NCI-H1436 (cell line): ENCODE results near the gene VPS25.
"Not testable (repeated sequence)": the region's sequence is repeated elsewhere in the genome, so short reads cannot be mapped to it uniquely, and the experiment has no call there.

ENCODE experiments used
- DNase-seq: peaks from one replicate; lab custom pipeline; 2025; lab: John Stamatoyannopoulos, UW

VPS25 gene

DNA sequence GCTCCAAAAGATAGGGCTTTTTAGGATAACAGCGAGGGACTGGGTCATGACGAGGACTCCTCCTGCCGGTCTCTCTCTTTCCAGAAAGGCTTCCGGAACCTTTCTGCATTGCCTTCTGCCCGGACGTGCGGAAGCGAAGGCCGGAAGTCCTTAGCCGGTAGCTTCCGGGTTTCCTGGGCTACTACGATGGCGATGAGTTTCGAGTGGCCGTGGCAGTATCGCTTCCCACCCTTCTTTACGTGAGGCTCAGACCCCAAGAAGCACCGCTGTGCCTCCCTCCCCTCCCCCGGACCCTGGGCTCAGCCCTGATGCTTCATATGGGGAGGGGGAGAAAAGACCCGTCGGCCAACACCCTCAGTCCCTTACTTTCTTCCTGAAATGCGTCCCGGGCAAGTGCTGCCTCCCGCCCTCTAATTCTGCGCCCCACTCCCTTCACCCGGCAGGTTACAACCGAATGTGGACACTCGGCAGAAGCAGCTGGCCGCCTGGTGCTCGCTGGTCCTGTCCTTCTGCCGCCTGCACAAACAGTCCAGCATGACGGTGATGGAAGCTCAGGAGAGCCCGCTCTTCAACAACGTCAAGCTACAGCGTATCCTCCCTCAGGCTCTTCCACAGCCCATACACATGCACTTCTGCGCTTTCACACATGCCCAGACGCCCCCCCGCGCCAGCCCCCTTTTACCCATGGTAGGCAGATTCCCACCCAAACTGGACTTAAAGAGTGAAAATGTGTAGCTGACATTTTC, at the start of gene VPS25:
TSS of gene VPS25 (plus strand) at position 160 of the 746 bp plus-strand sequence. CDS start at position 187, 27 bp downstream.
- DNase-seq: peak; percentile 88

GRCh38 chr17:42723636-42724035, 49.6 kb upstream of the VPS25 start:
- no peak for DNase-seq

- no peak for DNase-seq
Observed at GRCh38 chr17:42725143-42725542, 48.1 kb upstream of the VPS25 start.

DNA sequence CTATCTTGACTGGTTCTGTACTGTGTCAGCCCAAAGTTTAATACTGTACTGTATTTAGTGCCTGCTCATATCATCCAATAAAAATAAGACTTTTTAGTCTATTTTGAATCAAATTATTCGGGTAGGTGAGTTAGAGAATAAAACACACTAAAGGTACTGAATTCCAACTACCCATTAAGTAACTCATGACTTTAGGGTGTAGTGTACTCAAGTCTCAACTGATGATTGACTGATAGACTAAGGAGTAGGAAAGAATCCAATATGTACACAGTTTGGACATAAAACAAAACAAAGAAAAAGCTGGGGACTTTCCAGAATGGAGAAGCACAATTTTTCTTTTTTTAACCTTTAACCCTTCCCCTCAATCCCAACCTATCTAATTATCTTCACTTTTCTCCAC, 32.5 kb upstream of the VPS25 start:
- DNase-seq: no peak

- not testable (repeated sequence) for DNase-seq
Observed at GRCh38 chr17:42742916-42743315, 30.3 kb upstream of the VPS25 start.

DNA sequence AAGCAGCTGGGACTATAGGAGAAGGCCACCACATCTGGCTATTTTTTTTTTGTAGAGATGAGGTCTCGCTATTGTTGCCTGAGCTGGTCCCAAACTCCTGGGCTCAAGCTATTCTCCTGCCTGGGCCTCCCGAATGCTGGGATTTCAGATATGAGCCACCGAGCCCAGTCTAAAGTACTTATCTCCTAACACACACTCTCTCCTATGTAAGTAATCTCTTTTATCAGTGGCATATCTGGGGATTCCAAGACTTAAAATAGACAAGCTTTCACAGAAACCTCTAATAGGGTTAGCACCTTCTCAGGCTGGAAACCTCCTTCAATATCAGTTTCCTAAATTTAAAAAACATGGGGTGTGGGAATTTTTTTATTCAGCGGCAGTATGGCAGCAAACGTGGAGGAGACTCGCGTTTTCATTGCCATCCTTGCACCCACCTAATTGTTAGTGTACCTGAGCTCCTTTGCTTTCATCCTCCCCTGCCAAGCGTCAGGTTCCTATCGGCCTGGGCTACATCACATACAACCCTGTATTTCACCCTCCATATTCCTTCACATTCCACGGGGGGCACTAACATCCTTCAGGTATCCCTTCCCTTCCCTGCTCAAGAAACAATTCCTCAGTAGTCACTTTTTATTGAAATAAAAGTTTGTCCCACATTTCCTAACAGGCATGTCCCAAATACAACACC, 29.5 kb upstream of the VPS25 start:
- DNase-seq: no peak

- peak; percentile 85 for DNase-seq
Observed at GRCh38 chr17:42744283-42744805, 28.9 kb upstream of the VPS25 start.

DNA sequence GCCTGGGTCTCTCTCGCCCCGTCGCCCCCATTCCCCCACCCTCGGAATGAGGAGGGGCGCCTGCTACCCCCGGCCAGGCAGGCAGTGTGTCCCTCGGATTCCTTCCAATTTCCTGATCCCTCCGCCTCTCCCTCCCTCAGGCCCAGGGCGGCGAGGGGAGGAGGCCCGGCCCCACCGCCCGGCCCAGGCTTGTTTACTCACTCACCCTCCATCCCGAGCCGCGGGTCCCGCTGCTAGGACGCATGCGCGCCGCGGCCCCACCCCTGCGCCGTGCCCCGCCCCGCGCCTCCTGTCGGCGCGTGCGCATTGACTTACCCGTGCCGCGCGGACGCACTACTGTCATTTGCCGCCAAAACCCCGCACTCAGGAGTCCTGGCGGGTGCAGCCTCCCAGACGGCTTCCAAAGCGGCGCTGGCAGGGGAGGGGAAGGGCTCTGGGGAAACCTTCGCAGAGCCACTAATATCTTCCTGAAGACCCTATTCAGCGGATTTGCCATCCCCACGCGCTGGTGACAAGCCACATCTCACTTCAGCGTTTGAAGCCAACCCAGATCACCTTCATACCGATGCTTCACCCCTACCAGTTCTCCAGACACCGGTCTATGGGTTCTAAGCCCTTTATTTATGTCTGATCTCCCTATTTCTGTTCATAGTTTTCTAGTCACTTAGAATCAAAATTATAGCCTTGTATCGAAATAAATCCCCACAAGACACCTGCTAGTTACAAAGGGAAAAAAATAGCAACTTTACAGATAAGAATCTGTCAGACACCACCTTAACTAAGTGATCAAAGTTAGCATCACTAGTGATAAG, 28.2 kb upstream of the VPS25 start, which contains the start of gene EZH1:
TSS of gene EZH1 (minus strand) at position 235 of the 812 bp plus-strand sequence. CDS start 16,099 bp downstream, outside the sequence.
- DNase-seq: peak; percentile 98

DNA sequence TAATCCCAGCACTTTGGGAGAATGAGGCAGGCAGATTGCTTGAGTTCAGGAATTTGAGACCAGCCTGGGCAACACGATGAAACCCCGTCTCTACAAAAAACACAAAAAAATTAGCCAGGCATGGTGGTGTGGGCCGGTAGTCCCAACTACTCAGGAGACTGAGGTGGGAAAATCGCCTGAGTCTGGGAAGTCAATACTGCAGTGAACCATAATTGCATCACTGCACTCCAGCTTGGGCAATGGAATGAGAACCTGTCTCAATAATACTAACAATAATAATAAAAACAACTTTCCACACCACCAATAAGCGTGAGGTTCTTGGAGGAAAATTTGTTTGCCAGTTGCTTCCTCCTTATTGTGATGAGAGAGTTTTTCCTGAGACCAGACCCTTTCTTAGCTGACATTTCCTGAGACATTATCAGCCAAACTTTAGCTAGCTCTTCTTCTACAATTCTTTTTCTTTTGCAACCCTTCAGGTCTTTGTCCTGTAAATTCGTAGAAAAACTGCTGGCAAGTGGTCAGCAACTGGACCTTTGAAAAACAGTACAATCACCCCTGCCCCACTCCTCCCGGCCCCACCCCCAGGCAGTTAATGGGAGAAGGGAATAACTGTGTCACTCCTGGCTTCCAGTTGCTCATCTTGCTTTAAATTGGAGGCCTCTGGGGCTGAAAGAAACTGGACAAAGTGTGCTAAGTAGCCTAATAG, 24.9 kb upstream of the VPS25 start:
- no peak for DNase-seq

DNA sequence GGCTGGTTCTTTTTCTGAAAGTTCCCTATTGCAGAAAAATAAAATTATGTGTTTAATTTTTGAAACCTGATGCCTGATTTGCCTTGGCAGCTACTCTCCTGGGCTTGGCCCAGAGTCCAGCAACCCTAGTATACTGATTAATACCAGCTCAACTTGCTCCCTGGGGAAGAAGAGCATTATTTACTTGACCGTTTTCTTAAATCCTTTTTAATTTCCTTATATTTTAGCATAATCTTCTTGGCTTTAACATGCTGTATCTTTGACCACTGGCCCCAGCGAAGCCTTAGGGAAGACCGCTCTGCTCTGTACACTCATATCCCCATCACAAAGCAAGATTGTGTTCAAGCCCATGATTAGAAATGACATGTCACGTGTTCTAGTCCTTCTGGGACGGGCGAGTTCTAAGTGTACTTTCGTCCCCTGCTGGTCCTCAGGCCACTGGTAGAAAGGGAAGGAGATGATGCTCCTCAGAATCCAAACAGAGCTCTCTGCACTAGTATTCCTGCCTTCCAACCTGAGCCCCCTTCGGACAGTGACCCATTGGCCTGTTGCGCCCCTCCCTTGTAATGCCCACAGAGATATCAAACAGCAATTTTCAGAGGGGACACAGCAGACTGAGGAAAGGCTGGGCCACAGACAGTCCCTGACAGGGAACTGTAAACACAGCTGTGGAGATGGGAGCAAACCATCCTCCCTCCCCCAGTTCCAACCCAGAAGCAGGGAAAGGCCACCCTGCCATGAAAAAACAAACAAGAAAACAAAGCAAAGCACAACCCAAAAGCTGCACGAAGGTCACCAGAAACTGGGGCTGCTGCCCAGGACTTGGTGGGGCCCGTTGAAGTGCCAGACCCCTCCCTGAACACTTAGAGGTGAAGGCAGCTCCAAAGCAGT, 24.1 kb upstream of the VPS25 start:
- no peak for DNase-seq

- no peak for DNase-seq
Observed at GRCh38 chr17:42750739-42751344, 22.4 kb upstream of the VPS25 start.

GRCh38 chr17:42751628-42752027, 21.6 kb upstream of the VPS25 start:
- no peak for DNase-seq

- DNase-seq: no peak
Observed at GRCh38 chr17:42754782-42755181, 18.5 kb upstream of the VPS25 start.

- no peak for DNase-seq
Observed at GRCh38 chr17:42759982-42760651, 13.1 kb upstream of the VPS25 start.

DNA sequence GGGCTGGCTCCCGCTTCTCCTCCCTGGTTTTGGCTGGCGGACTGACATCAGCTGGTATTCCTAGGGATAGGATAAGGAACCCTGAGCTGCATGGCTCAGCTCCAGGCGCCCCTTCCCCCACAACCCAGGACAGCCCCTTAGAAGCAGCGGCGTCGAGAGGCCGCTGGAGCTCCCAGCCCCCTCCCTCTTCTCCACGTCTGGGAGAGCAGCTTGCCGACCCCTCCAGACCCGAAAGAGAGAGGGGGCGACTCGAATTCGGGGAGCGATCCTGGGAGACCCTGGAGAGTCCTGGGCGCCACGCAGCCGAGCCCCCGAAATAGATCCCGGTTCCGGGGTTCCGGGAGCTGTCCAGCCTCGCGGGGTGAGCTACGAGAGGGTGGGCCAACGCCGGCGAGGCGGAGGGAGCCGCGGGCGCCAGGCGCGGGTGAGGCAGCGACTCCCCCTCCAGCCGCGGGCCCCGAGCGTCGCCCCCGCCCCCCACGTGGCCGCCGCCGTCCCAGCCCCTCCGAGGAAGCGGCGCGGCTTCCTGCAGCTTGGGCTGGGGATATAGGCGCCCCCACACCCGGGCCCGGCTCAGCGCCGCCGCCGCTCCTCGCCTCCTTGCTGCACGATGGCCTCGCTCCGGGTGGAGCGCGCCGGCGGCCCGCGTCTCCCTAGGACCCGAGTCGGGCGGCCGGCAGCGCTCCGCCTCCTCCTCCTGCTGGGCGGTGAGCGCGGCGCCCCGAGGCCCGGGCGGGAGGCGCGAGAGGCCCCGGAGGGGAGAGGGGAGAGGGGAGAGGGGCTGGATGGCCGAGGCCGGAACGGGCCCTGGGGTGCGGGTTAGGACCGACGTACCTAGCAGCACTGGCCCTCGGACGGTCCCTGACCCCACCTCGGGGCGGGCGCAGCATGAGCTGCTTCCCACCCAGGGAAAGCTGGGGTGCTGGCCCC, 12.3 kb upstream of the VPS25 start, which contains the start of gene RAMP2:
TSS of gene RAMP2 (plus strand) at position 576 of the 930 bp plus-strand sequence. CDS start at position 611, 35 bp downstream.
- peak; percentile 39 for DNase-seq

- no peak for DNase-seq
Observed at GRCh38 chr17:42761638-42762037, 11.6 kb upstream of the VPS25 start.

GRCh38 chr17:42766124-42766523, 7.1 kb upstream of the VPS25 start:
- DNase-seq: no peak

GRCh38 chr17:42767512-42767911, 5.7 kb upstream of the VPS25 start:
- DNase-seq: no peak
